PC-9 (cell line): Measurements from ENCODE around the gene KCNJ10.

Source experiments
- CTCF ChIP-seq: fragments of 200-600 bp; sonication (generic); conservative IDR thresholded peaks from 2 replicates; pipeline ENCODE4 v1.6.1; 2017; ENCODE audit warnings: mixed run types, antibody characterized with exemption, mild to moderate bottlenecking, moderate library complexity
- EZH2 ChIP-seq: fragments of 200-600 bp; sonication (generic); IDR thresholded peaks from 2 replicates; pipeline ENCODE4 v1.8.0; 2017; ENCODE audit warnings: antibody characterized with exemption, low read depth

- TF ChIP-seq CTCF, result no peak
- no peak for TF ChIP-seq EZH2
Observed at GRCh38 chr1:159986093-159986492, 83.9 kb downstream of the KCNJ10 start.
